Head of caudate nucleus (tissue), 42 donors: ENCODE results near the gene PKIG.
A peak's percentile ranks its signal among the peaks of the same experiment; 100 is the strongest.

Experiments
- DNase-seq, 42 donors: peaks; one replicate each; pipeline versions ENCODE4 v3.0.0 to v3.0.0-alpha.2; 2020 to 2021; ENCODE audit warnings: mixed read lengths in 7 of 42
- intact Hi-C: fragments of 100-400 bp; cut with DNase I; formaldehyde crosslinking; loops from one replicate; pipeline ENCODE4 v1.15.0; 2022

The PKIG gene

DNA sequence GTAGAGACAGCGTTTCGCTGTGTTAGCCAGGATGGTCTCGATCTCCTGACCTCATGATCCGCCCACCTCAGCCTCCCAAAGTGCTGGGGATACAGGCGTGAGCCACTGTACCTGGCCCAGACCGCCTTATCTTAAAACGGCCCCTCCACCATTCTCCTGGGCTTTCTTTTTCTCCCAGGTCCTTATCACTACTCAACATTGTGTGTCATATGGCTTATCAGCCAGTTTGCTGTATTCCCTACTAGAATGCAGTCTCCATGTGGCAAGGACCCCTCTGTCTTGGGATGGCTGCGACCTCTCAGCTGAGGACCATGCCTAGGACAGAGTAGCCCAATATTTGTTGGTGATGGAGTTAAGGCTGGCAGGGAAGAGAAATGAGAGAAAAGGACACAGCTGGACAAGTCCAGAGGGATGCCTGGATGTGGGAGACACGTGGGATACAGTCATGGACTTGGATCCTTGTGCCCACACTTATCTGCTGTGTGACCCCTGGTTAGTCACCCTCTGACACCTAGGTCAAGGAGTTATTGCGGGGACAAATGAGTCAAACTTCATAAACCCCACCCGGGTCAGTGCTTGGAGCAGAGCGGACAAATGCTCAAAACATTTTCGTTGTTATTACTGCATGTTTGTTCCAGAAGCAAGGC is 45.1 kb downstream of the PKIG start:
- no peak for DNase-seq
- intact Hi-C loops: no loop called here

- intact Hi-C loops: no loop called here
- no peak for DNase-seq
These were observed 46.6 kb downstream of the PKIG start for GRCh38 chr20:44629017-44629385.

GRCh38 chr20:44629542-44629941 is 47.2 kb downstream of the PKIG start:
- intact Hi-C loops: no loop called here
- peak in 24 of 42 donors; percentile 29 to 80 (median 50) for DNase-seq

DNA sequence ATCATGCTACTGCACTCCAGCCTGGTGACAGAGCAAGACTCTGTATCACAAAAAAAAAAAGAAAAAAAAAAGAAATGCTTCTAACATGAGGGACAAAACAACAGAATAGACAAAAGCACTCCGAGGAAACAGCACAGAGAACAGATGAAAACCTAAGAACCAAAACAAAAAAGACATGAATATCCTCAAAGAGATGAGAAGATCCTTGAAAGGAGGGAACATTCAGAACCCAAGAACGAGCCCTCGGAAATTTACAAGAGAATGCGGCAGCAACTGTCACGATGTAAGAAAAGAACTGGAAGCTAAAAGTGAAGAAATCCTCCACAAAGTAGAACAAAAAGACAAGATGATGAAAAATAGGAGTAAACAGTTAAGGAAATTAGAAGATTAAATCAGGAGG is 47.9 kb downstream of the PKIG start:
- DNase-seq: no peak
- intact Hi-C loops: no loop called here

- intact Hi-C loops: no loop called here
- no peak for DNase-seq
These were observed 49.8 kb downstream of the PKIG start for GRCh38 chr20:44632103-44632752.

DNA sequence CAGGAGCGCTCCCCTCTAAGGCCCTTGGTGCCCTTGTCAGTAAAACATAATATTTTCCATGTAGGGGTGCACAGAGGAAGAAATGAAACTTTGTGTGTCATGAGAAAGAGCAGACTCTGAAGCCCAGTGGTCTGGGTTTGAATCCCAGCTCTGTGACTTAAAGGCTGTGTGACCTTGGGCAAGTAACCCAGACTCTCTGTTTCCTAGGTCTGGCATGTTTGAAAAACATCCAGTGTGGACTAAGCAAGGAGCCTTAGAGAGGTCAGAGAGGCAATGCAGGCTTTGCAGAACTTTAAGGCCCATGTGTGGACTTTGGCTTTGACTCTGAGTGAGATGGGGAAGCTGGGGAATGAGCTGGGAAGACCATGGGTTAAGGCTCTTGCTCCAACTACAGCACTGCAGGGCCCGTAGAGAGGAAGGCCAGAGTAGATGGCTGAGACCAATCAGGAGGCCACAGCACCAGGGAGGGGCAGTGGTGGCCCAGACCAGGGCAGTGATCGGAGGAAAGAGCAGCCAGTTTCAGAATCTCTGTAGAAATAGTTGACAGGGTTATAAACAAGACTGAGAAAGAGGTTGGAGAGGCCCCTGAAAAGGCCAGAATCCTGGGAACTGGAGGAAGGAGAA is 50.9 kb downstream of the PKIG start:
- intact Hi-C loops: no loop called here

GRCh38 chr20:44633872-44634600 is 51.7 kb downstream of the PKIG start:
- no peak for DNase-seq
- intact Hi-C loops: no loop called here

More for the DNA sequence above, 50.9 kb downstream of the PKIG start:
- DNase-seq: peak in 2 of 42 donors; percentile 24 to 44

DNA sequence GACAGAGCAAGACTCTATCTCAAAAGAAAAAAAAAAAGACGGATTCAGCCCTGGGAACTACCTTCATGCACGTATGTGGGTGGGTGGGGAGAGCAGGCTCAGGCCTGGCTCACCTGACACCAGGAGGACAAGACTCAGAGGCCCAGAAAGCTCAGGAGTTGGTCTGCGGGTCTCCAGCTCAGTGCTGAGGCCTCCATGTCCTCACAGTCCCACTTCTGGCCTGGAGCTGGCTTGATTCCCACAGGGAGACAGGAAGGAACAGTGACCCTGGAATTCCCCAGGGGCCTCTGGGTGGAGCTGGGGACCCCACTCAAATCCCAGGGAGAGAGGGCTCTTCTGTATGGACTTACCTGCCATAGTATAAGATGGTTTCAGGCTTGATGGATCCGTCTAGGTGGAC is 53.5 kb downstream of the PKIG start:
- intact Hi-C loops: no loop called here
- no peak for DNase-seq

DNA sequence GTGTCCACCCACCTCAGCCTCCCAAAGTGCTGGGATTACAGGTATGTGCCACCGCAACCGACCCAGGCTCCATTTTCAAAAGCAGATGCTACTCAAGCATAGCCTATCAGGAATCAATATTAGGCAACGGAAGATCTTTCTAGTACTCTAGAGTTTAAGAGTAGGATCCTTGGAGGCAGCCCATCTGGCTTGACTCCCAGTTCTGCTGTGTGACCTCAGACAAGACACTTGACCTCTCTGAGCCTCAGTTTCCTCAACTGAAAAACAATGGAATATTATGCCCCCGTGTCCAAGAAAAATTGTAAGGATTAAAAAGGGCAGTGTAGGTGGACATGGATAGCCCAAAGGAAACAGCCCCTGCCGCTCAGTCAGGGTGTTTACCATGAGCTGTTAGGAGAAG is 54.7 kb downstream of the PKIG start:
- no peak for DNase-seq
- intact Hi-C loops: no loop called here

DNA sequence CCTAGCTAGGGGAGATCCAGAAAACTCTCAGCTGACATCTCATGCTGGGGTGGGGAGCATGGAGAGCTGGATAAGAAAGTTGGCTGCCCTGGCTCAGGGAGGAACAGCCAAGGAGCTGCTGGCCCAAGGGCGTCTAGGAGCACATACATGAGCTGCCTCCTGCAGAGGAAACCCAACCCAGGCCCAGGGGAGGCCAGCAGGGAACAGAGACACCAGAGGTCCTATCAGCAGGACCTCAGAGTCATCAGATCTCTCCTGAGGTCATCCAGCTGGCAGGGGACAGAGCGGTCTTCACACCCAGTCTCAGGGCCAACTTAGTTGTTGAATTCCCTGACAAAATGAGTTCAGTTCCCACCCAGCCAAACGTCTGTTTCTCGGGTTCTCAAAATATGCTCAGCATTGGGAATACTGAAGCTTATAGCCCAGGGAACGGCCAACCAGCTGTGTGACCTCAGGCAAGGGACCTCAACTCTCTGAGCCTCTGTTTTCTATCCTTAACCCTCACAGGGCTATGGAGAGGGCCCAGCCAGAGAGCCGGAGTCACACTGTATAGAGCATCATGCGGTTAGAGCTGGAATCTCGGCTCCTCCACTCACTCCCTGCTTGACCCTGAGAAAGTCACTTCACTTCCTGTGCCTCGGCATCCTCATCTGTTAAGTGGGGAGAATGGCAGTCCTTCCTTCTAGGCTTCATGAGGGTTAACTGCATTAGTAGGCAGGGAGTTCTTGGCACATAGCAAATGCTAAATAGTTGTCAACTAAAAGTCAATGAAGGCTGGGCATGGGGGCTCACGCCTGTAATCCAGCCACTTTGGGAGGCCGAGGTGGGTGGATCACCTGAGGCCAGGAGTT is 55.4 kb downstream of the PKIG start:
- no peak for DNase-seq

DNA sequence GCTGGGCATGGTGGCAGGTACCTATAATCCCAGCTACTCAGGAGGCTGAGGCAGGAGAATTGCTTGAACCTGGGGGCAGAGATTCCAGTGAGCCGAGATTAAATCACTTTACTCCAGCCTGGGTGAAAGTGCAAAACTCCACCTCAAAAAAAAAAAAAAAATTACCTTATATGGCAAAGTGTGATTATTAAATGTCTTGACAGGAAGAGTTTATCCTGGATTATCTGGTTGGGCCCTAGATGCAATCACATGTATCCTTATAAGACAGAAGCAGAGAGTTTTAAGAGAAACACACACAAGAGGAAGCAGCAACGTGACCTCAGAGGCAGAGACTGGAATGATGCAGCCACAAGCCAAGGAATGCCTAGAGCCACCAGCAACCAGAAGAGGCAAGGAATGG is 58.1 kb downstream of the PKIG start:
- intact Hi-C loops: no loop called here
- DNase-seq: no peak

More for the DNA sequence above, 55.4 kb downstream of the PKIG start:
- intact Hi-C loops: no loop called here

- no peak for DNase-seq
- intact Hi-C loops: no loop called here
These were observed 58.9 kb downstream of the PKIG start for GRCh38 chr20:44641325-44641724.

DNA sequence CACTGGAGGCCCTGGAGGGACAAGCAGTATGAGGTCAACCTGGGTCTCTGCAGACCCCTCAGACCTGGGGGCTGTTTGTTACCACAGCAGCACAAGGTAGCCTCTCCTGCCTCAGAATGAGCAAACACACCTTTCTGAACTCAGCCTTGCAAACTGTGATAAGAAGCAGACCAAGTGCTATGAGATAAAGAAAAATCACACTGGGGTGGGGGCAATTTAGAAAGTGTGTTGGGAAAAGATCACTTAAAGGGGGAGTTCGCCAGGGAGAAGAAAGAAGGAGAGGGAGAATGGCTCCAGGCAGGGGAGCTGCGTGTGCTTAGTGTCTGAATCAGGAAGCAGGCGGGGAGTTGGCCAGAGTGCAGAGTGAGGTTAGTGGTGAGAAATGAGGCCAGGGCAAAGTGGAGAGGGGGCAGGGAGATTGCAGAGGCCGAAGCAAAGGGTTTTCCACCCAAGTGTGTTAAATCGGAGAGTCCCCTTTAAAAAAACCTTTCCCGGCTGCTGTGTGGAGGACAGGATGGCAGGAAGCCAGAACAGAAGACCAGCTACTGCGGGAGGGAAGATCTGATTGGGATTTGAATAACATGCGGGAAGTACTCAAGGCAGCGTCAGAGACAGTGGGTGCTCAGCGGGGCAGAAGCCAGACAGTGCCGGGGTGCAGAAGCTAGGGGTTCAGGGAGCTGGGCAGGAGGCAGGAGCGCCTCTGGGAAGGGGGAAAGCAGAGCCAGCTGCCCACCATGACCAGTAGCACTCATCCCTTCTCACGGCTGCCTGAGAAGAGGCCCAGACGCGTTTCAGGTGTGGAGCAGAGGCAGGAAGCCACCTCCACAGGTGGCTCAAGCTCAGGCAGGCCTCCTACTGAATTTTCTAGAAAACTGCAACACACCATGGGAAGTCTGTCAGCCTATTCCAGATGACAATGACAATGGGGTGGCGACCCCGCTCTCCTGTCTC is 60.1 kb downstream of the PKIG start:
- peak in 41 of 42 donors; percentile 13 to 83 (median 52) for DNase-seq
- intact Hi-C loops: no loop called here

GRCh38 chr20:44643154-44643519 is 60.8 kb downstream of the PKIG start:
- intact Hi-C loops: no loop called here
- DNase-seq: no peak

DNA sequence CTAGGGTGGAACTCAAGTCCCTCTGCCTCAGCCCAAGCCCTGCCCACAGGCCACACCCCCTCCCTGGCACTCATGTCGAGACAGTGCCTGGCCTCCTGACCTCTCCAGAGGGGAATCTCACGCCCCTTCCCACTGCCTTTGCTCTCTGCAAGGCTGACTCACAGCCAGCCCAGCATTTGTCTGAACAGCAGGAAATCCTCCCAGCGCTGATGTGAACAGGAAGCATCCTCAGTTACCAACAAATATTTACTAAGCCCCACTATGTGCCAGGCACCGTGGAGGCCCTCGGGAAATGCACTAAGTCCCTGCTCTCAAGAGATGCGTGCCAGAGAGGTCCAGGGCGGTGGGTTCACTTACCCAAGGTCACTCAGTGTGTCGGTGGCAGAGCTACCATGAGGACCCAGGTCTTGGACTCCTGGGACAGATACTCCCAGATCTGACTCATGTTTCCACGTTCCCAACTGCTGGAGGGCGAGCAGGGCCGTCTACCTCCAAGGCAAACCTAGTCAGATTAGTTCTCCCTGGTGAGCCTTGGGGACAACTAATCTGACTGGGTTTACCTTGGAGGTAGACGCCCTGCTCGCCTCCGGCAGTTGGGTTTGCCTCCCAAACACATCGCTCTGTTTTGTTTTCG is 61.3 kb downstream of the PKIG start:
- peak in 10 of 42 donors; percentile 13 to 63 (median 32) for DNase-seq
- intact Hi-C loops: no loop called here

DNA sequence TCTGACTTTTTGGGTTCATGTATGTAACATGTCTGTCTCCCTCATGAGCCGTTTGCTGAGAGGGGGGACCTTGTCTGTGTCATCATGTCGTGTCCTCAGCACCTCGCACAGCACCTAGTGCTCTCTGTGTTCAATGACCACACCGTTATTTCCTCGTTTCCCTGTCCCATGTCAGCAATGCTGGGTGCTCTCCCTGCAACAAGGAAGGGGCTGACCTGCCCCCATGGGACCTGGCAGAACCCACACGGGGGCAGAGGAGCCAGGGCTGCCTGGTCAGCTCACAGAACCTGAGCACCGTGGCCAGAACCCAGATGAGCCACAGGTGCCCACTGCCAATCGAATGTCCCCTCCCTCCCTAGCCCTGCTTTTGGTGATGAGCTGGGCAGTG is 61.8 kb downstream of the PKIG start:
- no peak for DNase-seq
- intact Hi-C loops: no loop called here

DNA sequence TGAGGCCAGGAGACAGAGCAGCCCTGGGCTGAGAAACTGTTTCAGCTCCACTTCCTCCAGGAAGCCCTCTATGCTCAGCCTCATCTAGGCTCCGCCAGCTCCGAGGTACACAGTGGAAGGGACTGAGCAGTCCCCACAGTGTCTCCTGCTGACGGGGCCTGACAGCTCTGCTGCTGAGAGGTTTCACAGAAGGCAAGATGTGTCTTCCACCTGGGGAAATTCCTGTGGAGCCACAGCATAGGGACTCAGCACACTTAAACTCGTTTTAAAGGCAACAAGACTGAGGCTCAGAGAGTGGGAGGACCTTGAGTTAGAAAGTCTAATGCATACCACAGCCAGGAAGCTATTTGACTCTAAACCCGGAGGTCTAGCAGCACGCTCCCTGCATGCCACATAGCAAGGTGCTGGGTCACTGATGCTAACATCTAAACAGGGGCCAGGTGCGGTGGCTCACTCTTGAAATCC is 62.3 kb downstream of the PKIG start:
- intact Hi-C loops: no loop called here
- DNase-seq: no peak
